Pancreas (tissue), 10 donors: ENCODE results near the gene TRAPPC2L. TPM values are rescaled to one million over a fixed set of nuclear protein-coding genes. Genes with fewer than 3 reads are reported as not detected.

Experiments
- ATAC-seq, 4 donors: fragments of 200-7000 bp; cut with Tn5 transposase; one replicate each; pipeline versions ENCODE4 v1.8.0 to v1.9.1; 2020; ENCODE audit warnings: mild to moderate bottlenecking in 4 of 4, moderate library complexity in 4 of 4
- DNase-seq, 6 donors: peaks; one replicate each; pipeline ENCODE4 v3.0.0-alpha.2; 2020
- FAIRE-seq: peaks from 2 replicates; lab custom pipeline; 2012; peaks lifted over from hg19 to GRCh38; lab: Jason Lieb, UNC
- H3K27ac ChIP-seq, 4 donors: fragments of 200-600 bp; sonication (generic); 1 replicate in 3 of 4; 2 replicates in 1 of 4; pipeline versions ENCODE4 v1.5.0 to v1.8.0; 2020
- H3K27me3 ChIP-seq, 4 donors: fragments of 200-600 bp; one replicate each; pipeline ENCODE4 v1.8.0; 2021
- H3K36me3 ChIP-seq, 3 donors: fragments of 200-600 bp; sonication (generic) in 1 of 3; one replicate each; pipeline versions ENCODE4 v1.5.0 to v1.8.0; 2020 to 2021
- H3K4me1 ChIP-seq, 3 donors: fragments of 200-600 bp; one replicate each; pipeline ENCODE4 v1.8.0; 2021
- H3K4me3 ChIP-seq, 4 donors: fragments of 200-600 bp; sonication (generic) in 2 of 4; one replicate each; pipeline versions ENCODE4 v1.5.0 to v1.8.0; 2020 to 2021
- H3K9me3 ChIP-seq, 4 donors: fragments of 200-600 bp; one replicate each; pipeline ENCODE4 v1.8.0; 2021
- CTCF ChIP-seq, 4 donors: fragments of 200-600 bp; sonication (generic) in 3 of 4; IDR thresholded peaks; one replicate each; pipeline versions ENCODE4 v1.5.0 to v1.8.0; 2021; ENCODE audit warnings: antibody characterized with exemption in 4 of 4
- WGBS, 2 donors: extraction: QIAGEN DNeasy Blood & Tissue Kit; methylation state at CpG; one replicate each; pipeline ENCODE4 v1.1.7; 2013; 5-methylcytosine and 5-hydroxymethylcytosine counted together
- intact Hi-C, 3 donors: fragments of 100-400 bp; cut with DNase I; formaldehyde crosslinking; loops; one replicate each; pipeline versions ENCODE4 v1.11.1 to v1.14.2; 2022
- polyA plus RNA-seq, 2 donors: library from polyadenylated mRNA; stranded (reverse); fragments of 200-250 nt; gene quantifications; one replicate each; pipeline ENCODE4 v1.2.3, GENCODE V29; 2013
- total RNA-seq, 6 donors: library from RNA; stranded (reverse); fragmentation: NEBNext Ultra II Directional in 4 of 6; extraction: Animal tissue kit (Norgen Biotek cat#: 25700) in 4 of 6; gene quantifications; one replicate each; pipeline versions ENCODE4 v1.2.1 to v1.2.4, GENCODE V29; 2021 to 2023
- donor health status: healthy with polysubstance abuse.
- donor health status: DM: no; HTN: no; CAD: no; lungs with moderate emphysema.
- donor health status: DM: no; HTN: no; CAD: no.
- donor health status: control.
- donor health status: control.
- donor health status: Bipolar disorder and iron deficiency.
- donor health status: DM: yes; HTN: yes; CAD: no.
- donor health status: DM: no; HTN: no; CAD: no.
- donor health status: DM: no; HTN: no; CAD: no.
- donor health status: DM: yes; HTN: yes; CAD: no.

TRAPPC2L gene
- total and polyA plus RNA-seq, 8 donors = 16.0 to 55.2 (median 27.4) TPM

GRCh38 chr16:88879788-88880055, 22.8 kb downstream of the TRAPPC2L start:
- no peak for FAIRE-seq
- Histone ChIP-seq H3K27me3 (no peaks in the 10 kb centered on the region), H3K4me1 (no peaks in the 10 kb centered on the region), H3K9me3 (no peaks in the 10 kb centered on the region), H3K36me3 (peaks cover 0 to 16% (median 0%) of the 10 kb centered on the region in 3 donors), H3K4me3 (no peak overlapping the region), H3K27ac (no peak overlapping the region)
- no peak for DNase-seq
- ATAC-seq = no peak
- intact Hi-C loops = no loop called here
- WGBS, 2 donors = 84 to 88% methylated on average over 11 of the region's 11 CpGs
- TF ChIP-seq CTCF (IDR thresholded peaks at IDR 0.05) = no peak

DNA sequence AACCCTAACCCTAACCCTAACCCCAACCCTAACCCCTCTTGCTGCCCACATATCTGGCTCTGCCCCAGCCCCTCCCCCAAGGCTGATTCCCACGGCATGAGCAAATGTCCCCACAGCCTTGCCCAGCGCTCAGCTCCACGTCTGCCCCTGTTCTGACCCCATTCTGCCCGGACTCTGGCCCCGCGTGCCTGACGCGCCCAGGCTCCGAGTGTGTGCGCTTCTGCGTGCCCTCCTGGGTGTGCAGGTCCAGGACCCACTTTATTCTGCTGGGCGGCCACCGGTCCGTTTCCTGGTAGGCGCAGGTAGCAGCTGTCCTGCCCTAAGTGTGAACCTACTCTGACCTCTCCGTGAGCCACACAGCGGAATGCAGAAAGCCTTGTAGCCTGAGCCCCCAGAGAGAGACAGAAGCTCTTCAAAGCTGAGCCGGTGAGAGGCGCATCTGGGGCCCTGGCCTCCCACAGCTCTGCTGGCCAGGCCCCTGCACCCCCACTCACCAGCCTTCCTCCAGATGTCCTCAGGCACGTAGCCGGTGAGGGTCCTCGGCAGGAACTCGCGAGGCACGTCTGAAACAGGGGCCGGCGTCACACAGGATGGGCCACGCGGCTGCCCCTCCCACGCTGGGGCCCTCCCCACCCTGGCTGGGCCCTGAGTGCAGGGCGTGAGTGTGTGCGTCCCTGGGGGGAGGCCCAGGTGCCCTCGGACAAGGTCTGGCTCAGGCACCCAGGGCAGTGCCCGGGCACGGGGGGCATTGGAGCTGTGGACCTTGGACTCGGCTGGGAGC, 23.5 kb downstream of the TRAPPC2L start:
- ATAC-seq (peak in 1 of 4 donors; percentile 13), FAIRE-seq (no peak), DNase-seq (no peak)
- no peak overlapping the region for H3K27ac ChIP-seq
- peaks cover 0 to 16% (median 0%) of the 10 kb centered on the region in 3 donors for H3K36me3 ChIP-seq
- no peaks in the 10 kb centered on the region for H3K4me1 ChIP-seq
- WGBS, 2 donors = 76 to 81% methylated on average over 33 to 36 of the region's 36 CpGs
- H3K9me3 ChIP-seq = no peaks in the 10 kb centered on the region
- intact Hi-C loops = no loop called here
- H3K27me3 ChIP-seq = no peaks in the 10 kb centered on the region
- H3K4me3 ChIP-seq = no peak overlapping the region
- TF ChIP-seq CTCF (IDR thresholded peaks at IDR 0.05) = no peak

DNA sequence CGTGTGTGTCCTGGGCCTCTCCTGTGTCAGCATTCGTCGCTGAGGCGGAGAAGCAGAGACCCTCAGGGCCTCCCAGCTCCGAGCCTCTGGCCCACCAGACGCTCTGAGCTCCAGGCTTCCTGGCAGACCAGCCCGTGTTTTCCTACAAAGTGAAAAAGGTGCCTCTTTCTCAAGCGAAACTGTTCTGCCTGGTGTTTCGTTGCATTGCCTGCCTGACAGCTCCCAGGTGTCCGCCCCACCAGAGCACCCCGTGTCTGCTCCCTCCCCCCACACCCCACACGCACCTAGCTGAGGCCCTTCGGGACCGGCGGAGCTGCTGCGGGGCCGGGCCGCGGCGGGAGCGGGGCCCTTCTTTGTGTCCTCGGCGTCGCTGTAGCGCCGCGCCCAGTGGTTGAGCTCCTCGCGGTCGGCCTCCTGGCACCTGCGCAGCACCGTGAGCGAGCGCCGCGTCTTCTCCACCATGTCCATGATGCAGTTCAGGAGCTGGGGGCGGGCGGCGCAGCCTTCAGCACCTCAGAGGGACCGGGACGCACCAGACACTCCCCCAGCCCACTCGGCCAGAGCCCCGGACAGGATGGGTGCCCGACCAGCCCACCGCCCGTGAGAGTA, 24.2 kb downstream of the TRAPPC2L start:
- DNase-seq = no peak
- FAIRE-seq = no peak
- no peak for TF ChIP-seq CTCF (IDR thresholded peaks at IDR 0.05)
- Histone ChIP-seq H3K27me3 (no peaks in the 10 kb centered on the region), H3K4me1 (no peaks in the 10 kb centered on the region), H3K27ac (no peak overlapping the region), H3K4me3 (no peak overlapping the region), H3K36me3 (peaks cover 0 to 21% (median 0%) of the 10 kb centered on the region in 3 donors), H3K9me3 (no peaks in the 10 kb centered on the region)
- intact Hi-C loops = no loop called here
- WGBS, 2 donors = 63 to 73% methylated on average over 46 of the region's 46 CpGs
- peak in 2 of 4 donors; percentile 6 to 23 for ATAC-seq

GRCh38 chr16:88881675-88882357, 24.9 kb downstream of the TRAPPC2L start:
- Histone ChIP-seq H3K27ac (no peak overlapping the region), H3K36me3 (peaks cover 0 to 21% (median 0%) of the 10 kb centered on the region in 3 donors), H3K4me1 (no peaks in the 10 kb centered on the region), H3K27me3 (no peaks in the 10 kb centered on the region), H3K4me3 (no peak overlapping the region), H3K9me3 (no peaks in the 10 kb centered on the region)
- DNase-seq (no peak), FAIRE-seq (no peak), ATAC-seq (no peak)
- intact Hi-C loops = no loop called here
- TF ChIP-seq CTCF (IDR thresholded peaks at IDR 0.05) = no peak
- WGBS, 2 donors = 89 to 95% methylated on average over 27 of the region's 27 CpGs
